HG03159 (cell line): ENCODE data around the gene C8G.

Experiments used
- ATAC-seq: cut with Tn5 transposase; IDR thresholded peaks from one replicate; pipeline ENCODE4 v1.9.1; 2021; ENCODE audit warnings: mild to moderate bottlenecking, moderate library complexity; ENCODE audit not compliant: unreplicated experiment

C8G gene

DNA sequence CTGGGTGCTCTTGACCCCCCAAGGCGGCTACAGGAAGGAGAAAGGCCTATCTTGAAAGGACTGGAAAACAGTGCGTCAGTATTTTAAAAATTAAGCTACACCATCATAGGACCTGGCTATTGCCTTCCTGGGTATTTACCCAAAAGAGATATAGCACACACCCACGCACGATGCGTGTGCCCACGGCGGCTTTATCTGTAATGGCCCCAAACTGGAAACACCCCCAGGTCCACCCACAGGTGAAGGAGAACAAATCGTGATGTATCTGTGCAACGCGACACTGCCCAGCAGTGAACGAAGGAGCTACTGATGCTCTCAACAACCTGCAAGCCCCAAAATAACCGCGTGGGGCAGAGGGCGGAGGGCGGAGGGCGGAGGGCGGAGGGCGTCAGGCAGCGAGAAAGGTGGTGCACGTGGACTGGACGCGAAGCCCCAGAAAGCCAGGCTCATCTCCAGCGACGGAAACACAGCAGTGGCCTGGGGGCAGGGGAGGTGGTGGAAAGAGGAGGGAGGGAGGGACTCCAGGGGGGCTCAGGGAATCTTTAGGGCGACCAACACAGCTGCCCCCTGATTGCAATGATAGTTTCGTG is 19.9 kb downstream of the C8G start:
- ATAC-seq = no peak

DNA sequence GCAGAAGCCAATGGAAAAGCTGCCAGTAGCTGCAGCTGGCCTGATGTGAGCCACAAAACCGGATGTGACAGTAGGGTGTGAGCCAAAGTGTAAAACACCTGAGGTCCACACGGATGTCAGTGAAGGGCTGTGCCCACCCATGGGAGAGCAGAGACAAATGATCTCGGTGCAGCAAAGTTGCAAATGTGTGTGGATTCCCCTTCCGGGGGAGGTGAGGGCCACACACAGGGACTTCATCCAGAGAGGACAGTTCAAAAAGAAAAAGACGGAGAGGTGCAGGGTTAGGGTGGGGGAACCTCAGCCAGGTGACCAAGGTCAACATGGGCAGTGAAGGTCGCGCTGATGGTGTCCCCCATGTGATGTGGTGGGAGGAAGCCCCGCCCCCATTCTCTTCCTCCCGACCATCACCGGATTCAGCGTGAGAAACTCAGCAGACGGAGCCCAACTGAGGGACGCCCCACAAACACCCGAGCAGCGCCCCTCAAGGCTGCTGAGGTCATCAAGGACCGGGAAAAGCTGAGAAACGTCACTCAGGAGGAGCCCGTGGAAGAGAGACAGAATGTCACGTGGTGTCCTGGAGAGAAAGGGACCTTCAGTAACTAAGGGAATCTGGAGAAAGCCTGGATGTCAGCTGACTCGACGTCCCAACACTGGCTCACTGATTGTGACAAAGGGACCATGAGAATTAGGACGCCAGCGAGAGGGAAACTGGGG is 20.9 kb downstream of the C8G start:
- no peak for ATAC-seq

DNA sequence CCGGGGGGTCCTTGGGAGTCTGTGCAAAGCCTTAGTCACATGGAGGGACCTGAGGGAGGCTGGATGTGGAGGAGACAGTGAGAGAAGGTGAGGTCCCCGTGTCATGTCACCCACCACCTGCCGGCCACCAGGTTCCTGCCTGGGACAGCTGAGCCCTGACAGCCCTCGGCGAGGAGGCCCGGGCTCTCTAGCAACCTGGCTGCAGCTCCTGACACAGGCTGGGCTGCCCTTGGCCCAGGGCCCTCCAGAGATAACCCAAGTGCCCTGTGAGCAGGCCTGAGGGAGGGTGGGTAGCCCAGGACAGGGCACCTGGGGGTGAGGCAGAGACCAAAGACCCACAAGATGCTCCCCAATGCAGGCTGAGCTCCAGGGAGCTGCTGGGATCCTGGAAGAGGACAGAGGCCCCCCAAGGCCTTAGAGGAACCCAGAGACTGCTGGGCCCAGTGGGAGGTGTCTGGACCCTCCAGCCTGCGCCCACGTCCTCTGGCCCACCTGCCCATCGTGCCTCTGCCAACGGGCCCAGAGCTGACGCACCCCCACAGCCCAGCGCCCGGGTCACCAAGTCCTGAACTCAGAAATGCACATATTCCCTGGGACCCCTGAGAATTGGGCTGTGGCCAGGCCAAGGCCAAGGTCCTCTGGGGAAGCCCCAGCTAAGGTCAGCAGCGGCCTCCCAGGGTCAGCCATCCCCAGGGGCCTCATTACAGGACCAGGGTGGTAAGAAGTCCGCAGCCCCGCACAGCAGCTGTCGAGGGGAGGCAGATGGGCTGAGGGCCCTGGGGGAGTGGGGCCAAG is 23.5 kb downstream of the C8G start:
- no peak for ATAC-seq

- ATAC-seq = no peak
Observed at GRCh38 chr9:136969150-136969549, 24.1 kb downstream of the C8G start.

- no peak for ATAC-seq
Observed at GRCh38 chr9:136969774-136970173, 24.7 kb downstream of the C8G start.

- ATAC-seq = no peak
Observed at GRCh38 chr9:136970361-136970760, 25.3 kb downstream of the C8G start.

- no peak for ATAC-seq
Observed at GRCh38 chr9:136971746-136972145, 26.7 kb downstream of the C8G start.

DNA sequence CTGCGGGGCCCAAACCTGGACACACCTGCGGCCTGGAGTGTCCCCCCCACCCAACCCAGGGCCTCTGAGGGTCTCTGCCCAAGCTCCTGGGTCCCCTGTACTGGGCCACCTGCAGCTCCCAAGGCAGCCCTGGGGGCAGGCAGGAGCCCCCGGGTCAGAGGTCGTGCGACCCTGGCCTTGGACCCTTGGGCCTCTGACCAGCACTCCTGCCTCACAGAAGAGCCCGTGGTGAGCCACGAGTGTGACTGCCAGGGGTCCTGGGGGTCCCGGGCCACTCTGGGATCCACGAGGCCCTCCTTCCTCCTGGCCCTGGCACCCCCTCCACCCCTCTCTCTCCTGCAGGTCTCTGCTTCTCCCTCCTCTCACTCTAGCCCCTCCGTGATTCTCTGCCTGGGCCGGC is 27.3 kb downstream of the C8G start:
- no peak for ATAC-seq

DNA sequence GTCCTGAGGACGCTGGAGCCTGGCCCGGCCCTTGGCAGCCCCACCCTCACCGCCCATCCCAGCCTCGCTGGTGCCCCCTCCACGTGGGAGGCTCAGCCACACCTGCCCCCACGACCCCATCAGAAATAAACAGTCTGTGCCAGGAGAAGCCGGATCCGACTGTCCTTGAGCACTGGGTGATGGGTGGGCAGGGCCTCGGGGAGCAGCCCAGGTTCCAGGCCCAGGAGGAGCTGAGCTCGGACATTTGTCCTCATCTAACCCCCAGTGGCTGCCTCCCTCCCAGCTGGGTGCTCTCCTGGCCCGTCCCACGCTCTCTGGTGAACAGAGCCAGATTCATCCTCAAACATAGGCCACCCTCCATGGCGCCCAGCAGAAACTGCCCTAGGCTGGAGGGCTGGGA is 27.7 kb downstream of the C8G start:
- ATAC-seq = no peak

GRCh38 chr9:136973618-136974617 is 28.9 kb downstream of the C8G start:
- ATAC-seq = no peak

DNA sequence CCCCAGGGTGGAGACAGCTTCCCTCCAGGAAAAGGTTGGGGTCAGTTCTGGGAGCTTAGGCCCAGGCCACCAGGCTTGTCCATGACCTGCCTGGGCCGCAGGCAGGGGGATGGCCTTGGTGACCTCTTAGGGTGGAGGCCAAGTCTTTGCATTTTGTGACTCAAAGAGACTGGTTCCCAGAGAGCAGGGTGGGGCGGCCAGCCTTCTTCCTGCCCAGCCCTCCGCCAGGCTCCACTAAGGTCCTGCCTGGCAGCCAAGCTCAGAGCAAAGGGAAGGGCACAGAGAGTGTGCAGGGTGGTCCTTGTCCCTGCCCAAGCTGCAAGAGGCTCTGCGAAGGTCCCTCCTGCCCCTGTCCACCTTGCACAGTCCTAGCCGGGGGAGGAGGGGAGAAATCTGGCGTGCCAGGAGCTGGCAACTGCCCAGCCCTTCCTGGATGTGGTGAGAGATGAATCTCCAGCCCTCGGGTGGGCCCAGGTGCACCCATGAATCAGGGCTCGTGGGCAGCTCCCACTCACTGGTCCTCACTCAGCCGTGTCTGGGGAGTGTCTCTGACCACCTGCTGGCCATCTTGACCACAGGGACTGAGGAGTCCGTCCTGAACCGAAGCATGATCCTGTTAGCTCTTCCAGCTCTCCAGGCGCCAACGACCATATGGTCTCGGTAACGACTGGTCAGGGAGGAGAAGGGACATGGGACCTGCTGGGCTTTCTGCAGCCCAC is 29.9 kb downstream of the C8G start:
- no peak for ATAC-seq

GRCh38 chr9:136975644-136976043 is 30.6 kb downstream of the C8G start:
- ATAC-seq = no peak

- ATAC-seq = no peak
Observed at GRCh38 chr9:136977223-136977622, 32.2 kb downstream of the C8G start, which contains the start of gene PTGDS. PTGDS (plus strand) TSS chr9:136977504; CDS start chr9:136977579, 75 bp downstream.

DNA sequence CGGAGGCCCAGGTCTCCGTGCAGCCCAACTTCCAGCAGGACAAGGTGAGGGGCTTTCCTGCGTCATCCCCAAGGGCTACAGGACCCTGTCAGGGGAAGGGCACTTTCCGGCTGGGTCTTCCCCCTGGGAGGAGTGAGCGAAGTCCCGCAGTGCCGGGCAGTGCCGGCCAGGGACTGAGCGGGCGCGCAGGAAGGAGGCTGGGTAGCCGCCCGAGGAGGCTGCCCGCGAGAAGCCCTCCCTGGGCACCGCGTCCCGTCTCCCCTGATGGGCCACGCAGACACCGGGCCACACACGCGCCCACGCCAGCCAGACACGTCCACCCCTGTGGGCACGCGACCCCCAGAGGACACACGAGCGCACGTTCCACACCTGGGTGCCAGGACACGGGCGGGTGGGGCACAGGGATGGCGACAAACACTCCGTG is 32.6 kb downstream of the C8G start:
- no peak for ATAC-seq

- no peak for ATAC-seq
Observed at GRCh38 chr9:136978073-136978864, 33.2 kb downstream of the C8G start.

GRCh38 chr9:136978865-136979544 is 34.0 kb downstream of the C8G start:
- no peak for ATAC-seq

- ATAC-seq = no peak
Observed at GRCh38 chr9:136979769-136980587, 34.9 kb downstream of the C8G start.
